EH (cell line): ENCODE results near the gene C4orf54.
A peak's percentile ranks its signal among the peaks of the same experiment; 100 is the strongest.

Experiments used
- DNase-seq: peaks from one replicate; pipeline ENCODE4 v3.0.0-alpha.2; 2015; ENCODE audit warnings: low read depth

The C4orf54 gene

GRCh38 chr4:99657798-99658197, at the start of gene C4orf54:
TSS of gene C4orf54 (minus strand) at chr4:99657828. CDS start at chr4:99654648, 3,180 bp downstream.
- peak; percentile 54 for DNase-seq

DNA sequence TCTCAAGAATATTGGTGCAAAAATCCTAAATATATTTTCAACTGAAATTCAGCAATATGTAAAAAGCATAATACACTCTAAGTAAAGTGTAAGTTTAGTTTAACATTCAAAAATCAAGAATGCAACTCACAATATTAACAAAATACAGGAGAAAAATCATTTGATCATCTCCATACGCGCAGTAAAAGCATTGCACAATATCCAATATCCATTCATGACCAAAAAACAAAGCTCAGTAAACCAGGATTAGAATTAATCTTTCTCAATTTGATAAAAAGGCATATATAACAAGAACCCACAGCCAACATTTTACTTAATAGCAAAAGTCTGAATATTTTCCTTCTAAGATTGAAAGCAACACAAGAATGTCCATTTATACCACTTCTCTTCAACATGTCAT, 48.3 kb upstream of the C4orf54 start:
- no peak for DNase-seq

- no peak for DNase-seq
Observed at GRCh38 chr4:99696801-99697200, 39.2 kb upstream of the C4orf54 start.

GRCh38 chr4:99693140-99693539, 35.5 kb upstream of the C4orf54 start:
- no peak for DNase-seq

DNA sequence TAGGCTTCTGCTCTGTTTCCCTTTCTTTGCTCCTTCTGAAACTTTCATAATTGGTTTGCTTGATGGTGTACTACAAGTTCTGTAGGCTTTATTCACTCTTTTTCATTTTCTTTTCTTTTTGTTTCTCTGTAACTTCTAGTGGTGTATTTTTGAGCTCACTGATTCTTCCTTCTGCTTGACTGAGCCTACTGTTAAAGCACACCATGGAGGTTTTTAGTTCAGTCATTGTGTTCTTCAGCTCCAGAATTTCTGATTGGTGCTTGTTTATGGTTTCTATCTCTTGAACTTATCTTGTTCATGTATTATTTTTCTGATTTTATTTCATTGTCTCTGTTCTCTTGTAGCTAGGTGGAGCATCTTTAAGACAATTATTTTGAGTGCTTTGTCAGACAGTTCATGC, 33.4 kb upstream of the C4orf54 start:
- DNase-seq: no peak

DNA sequence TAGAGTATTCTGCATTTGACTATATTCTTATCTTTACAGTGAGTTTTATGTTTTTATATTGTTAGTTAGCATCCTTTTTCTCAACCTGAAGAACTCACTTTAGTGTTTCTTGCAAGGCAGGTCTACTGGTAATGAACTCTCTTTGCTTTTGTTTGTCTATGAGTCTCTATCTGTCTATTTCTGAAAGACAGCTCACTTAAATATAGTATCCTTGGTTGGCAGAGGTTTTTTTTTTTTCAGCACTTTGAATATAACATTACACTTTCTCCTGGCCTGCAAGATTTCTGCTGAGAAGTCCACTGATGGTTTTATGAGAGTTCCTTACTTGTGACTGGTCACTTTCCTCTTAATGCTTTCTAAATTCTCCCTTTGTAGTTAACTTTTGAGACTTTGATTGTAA, 32.8 kb upstream of the C4orf54 start:
- DNase-seq: no peak

GRCh38 chr4:99687120-99687519, 29.5 kb upstream of the C4orf54 start:
- no peak for DNase-seq

DNA sequence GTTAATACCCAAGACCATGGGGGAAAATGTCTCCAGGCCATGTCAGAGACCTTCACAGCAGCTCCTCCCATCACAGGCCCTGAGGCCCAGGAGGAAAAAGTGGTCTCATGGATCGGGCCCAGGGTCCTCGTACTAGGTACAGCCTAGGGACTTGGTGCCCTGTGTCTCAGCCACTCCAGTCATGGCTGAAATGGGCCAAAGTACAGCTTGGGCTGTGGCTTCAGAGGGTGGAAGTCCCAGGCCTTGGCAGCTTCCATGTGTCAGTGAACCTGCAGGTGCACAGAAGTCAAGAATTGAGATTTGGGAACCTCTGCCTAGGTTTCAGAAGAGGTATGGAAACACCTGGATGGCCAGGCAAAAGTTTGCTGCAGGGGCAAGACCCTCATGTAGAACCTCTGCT, 27.6 kb upstream of the C4orf54 start:
- DNase-seq: no peak

DNA sequence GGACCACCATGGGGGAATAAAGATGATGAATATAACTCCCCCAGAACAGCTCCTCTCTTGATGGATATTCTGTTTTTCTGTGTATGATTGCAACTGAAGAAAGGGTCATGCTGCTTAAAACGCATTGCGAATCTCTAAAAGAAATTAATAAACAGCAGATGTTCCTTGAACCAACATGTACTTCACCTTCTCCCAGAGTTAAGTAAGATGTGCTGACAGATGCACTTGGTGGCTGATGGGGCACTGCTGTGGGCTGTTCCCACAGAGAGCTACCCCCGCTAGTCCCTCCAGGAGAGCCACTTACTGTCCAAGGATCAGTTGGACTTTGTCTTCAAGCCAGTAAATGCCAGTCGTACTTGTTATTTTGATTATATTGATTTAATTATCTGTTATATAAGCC, 26.3 kb upstream of the C4orf54 start:
- DNase-seq: no peak

DNA sequence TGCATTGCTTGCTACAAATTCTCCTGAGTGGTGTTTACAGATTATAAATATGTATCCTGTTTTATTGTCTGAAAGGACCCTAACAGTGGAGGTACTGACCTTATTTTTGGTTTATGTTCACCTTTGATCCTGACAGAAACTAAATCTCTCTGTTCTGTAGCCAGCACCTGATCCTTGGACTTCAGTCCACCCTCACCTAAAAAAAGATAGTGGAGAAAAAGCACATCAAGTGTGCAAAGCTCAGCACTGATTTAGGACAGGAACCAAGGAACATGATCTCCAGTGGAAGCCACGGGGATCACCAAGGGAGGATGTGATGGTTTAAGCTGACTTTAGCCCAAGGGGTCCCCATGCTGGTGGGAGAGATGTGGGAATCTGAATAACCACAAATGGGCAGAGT, 22.3 kb upstream of the C4orf54 start:
- DNase-seq: no peak

- DNase-seq: no peak
Observed at GRCh38 chr4:99679204-99679603, 21.6 kb upstream of the C4orf54 start.

GRCh38 chr4:99677161-99677560, 19.5 kb upstream of the C4orf54 start:
- DNase-seq: no peak

GRCh38 chr4:99670409-99671073, 12.9 kb upstream of the C4orf54 start:
- DNase-seq: no peak

- DNase-seq: peak; percentile 22
Observed at GRCh38 chr4:99669084-99669483, 11.5 kb upstream of the C4orf54 start.

- no peak for DNase-seq
Observed at GRCh38 chr4:99668472-99668871, 10.8 kb upstream of the C4orf54 start.

DNA sequence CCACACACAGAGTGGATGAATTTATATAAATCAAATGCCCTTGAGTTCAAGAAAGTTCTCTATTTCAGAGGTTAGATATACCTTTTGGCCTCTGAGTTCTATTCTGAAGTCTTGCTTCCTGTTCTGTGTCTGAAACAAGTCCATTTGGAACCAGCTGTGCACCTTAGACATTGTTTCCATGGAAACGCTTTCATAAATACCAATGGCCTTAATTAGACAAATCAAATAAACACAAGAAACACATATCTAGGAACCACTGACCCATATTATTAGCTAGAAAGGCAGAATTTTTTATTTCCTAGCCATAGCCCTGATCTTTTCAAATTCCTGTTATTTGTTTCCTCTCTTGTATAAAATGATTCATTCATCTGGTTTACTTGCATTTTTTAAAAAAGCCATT, 8.4 kb upstream of the C4orf54 start:
- no peak for DNase-seq

DNA sequence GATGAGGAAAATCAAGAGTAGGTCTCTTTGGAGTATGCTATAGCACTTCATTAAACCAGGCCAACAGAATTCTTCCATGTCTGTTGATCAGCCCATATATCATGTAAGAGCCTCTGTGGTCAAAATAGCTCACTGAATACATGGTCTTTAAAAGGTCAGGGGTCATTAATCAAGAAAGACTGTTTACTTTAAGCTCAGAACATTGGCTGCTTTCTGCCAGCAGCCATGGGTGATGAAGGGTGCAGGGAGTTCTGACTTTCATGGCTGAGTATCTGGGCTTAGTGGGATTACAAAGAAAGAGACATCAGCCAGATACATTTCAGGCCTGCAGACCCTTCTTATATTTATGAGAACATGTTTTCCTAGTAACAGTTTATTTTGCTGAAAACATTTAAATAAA, 7.1 kb upstream of the C4orf54 start:
- no peak for DNase-seq

GRCh38 chr4:99661907-99662306, 4.3 kb upstream of the C4orf54 start:
- no peak for DNase-seq

- no peak for DNase-seq
Observed at GRCh38 chr4:99658666-99659065, 1.0 kb upstream of the C4orf54 start.

GRCh38 chr4:99655308-99656081, 2.1 kb downstream of the C4orf54 start:
- peak; percentile 86 for DNase-seq

DNA sequence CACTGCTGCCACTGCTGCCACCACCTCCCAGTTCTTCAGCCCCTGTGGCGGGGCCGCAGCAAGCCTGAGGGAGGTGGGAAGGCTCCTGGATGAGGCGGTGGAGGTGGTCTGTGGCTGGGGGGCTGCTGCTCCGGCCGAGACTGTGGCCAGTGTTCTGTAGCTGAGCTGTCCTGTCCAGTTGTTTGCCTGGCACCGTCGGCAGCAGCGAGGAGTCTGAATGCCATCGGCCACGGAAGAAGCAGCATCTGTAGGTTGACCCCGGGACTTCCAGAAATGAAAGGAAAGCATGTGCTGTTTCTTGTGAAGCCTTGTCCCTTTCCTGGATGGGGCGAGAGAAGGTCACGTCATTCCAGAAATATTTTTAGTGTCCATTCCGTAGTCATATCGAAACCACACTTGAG, 3.3 kb downstream of the C4orf54 start:
- DNase-seq: peak; percentile 65

DNA sequence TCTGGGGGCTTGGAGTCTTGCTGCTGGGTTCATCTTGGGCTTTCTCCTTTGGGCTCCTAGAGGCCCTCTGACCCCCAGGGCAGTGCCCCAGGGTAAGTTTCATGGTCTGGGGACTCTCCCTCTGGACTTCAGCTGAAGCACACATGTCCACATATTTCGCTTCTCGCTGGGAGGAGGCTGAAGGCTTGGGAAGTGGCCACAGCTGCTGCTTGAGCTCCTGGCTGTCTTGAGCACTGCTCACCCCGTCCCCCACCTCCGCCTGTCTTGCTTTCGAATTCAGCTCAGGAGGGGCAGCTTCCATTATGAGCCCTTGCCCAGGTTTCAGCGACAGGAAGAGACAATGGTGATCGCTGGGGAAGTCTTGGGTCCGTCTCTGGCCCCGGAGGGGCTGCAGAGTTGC, 3.7 kb downstream of the C4orf54 start:
- DNase-seq: no peak

- no peak for DNase-seq
Observed at GRCh38 chr4:99652596-99653436, 4.8 kb downstream of the C4orf54 start.
